Neural cell (in vitro differentiated cells): ENCODE results near the gene TMIGD1. TPM values are rescaled to one million over a fixed set of nuclear protein-coding genes. Genes with fewer than 3 reads are reported as not detected.

Experiments used
- H2AFZ ChIP-seq: fragments of 200-600, 300-800 bp; sonication (generic), shearing (Covaris generic); 2 replicates; pipeline ENCODE4 v1.6.0; 2014; ENCODE audit warnings: low read depth, mild to moderate bottlenecking, antibody characterized with exemption, low read length, moderate library complexity
- H3F3A ChIP-seq: fragments of 200-600 bp; shearing (Covaris generic); 2 replicates; pipeline ENCODE4 v1.6.1; 2016; ENCODE audit warnings: mild to moderate bottlenecking, moderate library complexity, mixed read lengths, antibody characterized with exemption, low read length; ENCODE audit not compliant: insufficient read depth, poor library complexity, severe bottlenecking
- H3K27ac ChIP-seq: fragments of 200-600, 300-800 bp; sonication (generic), shearing (Covaris generic); 2 replicates; pipeline ENCODE4 v1.5.1; 2014; ENCODE audit warnings: mild to moderate bottlenecking, low read length, moderate library complexity
- H3K27me3 ChIP-seq: fragments of 300-800, 200-600 bp; sonication (generic), shearing (Covaris generic); 2 replicates; pipeline ENCODE4 v1.6.0; 2014; ENCODE audit warnings: mild to moderate bottlenecking, low read depth, low read length, moderate library complexity; ENCODE audit not compliant: insufficient read depth
- H3K36me3 ChIP-seq: fragments of 300-800, 200-600 bp; sonication (generic), shearing (Covaris generic); 2 replicates; pipeline ENCODE4 v1.5.1; 2014; ENCODE audit warnings: mild to moderate bottlenecking, antibody characterized with exemption, low read length, moderate library complexity; ENCODE audit not compliant: insufficient read depth
- H3K4me2 ChIP-seq: fragments of 300-800, 200-600 bp; sonication (generic), shearing (Covaris generic); 2 replicates; pipeline ENCODE4 v1.6.0; 2014; ENCODE audit warnings: mild to moderate bottlenecking, low read length
- H3K4me3 ChIP-seq: fragments of 300-800, 200-600 bp; sonication (generic), shearing (Covaris generic); 2 replicates; pipeline ENCODE4 v1.5.1; 2014; ENCODE audit warnings: mild to moderate bottlenecking, low read length, moderate library complexity
- H3K79me2 ChIP-seq: fragments of 200-600 bp; shearing (Covaris generic); replicated peaks from 2 replicates; pipeline ENCODE4 v1.6.0; 2014; ENCODE audit warnings: mild to moderate bottlenecking, low read length, moderate library complexity; ENCODE audit not compliant: insufficient read depth
- H3K9ac ChIP-seq: fragments of 300-800, 200-600 bp; sonication (generic), shearing (Covaris generic); 2 replicates; pipeline ENCODE4 v1.6.1; 2016; ENCODE audit warnings: mild to moderate bottlenecking, low read length, mixed read lengths
- H3K9me2 ChIP-seq: fragments of 200-600 bp; shearing (Covaris generic); 2 replicates; pipeline ENCODE4 v1.6.1; 2016; ENCODE audit warnings: mild to moderate bottlenecking, low read length, mixed read lengths; ENCODE audit not compliant: insufficient read depth
- H3K9me3 ChIP-seq: fragments of 200-600, 300-800 bp; sonication (generic), shearing (Covaris generic); 2 replicates; pipeline ENCODE4 v1.6.1; 2016; ENCODE audit warnings: mild to moderate bottlenecking, mixed run types, low read length, moderate library complexity, mixed read lengths
- H4K20me1 ChIP-seq: fragments of 200-600 bp; shearing (Covaris generic); 2 replicates; pipeline ENCODE4 v1.6.1; 2016; ENCODE audit warnings: mild to moderate bottlenecking, mixed run types; ENCODE audit not compliant: insufficient read depth
- EP300 ChIP-seq: fragments of 450-650 bp; conservative IDR thresholded peaks from 2 replicates; pipeline ENCODE4 v1.6.1; 2014; ENCODE audit warnings: antibody characterized with exemption, mild to moderate bottlenecking, moderate library complexity; ENCODE audit not compliant: poor library complexity, severe bottlenecking
- MXI1 ChIP-seq: fragments of 450-650 bp; conservative IDR thresholded peaks from 2 replicates; pipeline ENCODE4 v1.6.1; 2014; ENCODE audit warnings: antibody characterized with exemption, mild to moderate bottlenecking; ENCODE audit not compliant: poor library complexity, severe bottlenecking
- POLR2AphosphoS5 ChIP-seq: IDR thresholded peaks from 2 replicates; pipeline ENCODE4 v1.6.1; 2012
- RAD21 ChIP-seq: fragments of 450-650 bp; conservative IDR thresholded peaks from 2 replicates; pipeline ENCODE4 v1.6.1; 2014; ENCODE audit warnings: antibody characterized with exemption, mild to moderate bottlenecking, moderate library complexity
- SMC3 ChIP-seq: fragments of 450-650 bp; conservative IDR thresholded peaks from 2 replicates; pipeline ENCODE4 v1.6.1; 2014; ENCODE audit warnings: antibody characterized with exemption, mild to moderate bottlenecking, moderate library complexity; ENCODE audit not compliant: poor library complexity
- TAF1 ChIP-seq: IDR thresholded peaks from 2 replicates; pipeline ENCODE4 v1.6.1; 2012; ENCODE audit warnings: low read depth
- polyA plus RNA-seq: library from polyadenylated mRNA; depleted of rRNA; stranded (reverse); fragments of >200 nt; gene quantifications from 2 replicates; pipeline ENCODE4 v1.2.3, GENCODE V29; 2014
- TF ChIP-seq, protein P1 (sequence below): fragments of 450-650 bp; IDR thresholded peaks from 2 replicates; pipeline ENCODE4 v1.5.1; 2014; ENCODE audit warnings: antibody characterized with exemption, mild to moderate bottlenecking, moderate library complexity; ENCODE audit not compliant: poor library complexity, severe bottlenecking
- TF ChIP-seq, protein P2 (sequence below): IDR thresholded peaks from 2 replicates; pipeline ENCODE4 v1.6.1; 2012; ENCODE audit warnings: borderline replicate concordance

Gene TMIGD1
- polyA plus RNA-seq, 1 donor from 2014 or later: not detected

DNA sequence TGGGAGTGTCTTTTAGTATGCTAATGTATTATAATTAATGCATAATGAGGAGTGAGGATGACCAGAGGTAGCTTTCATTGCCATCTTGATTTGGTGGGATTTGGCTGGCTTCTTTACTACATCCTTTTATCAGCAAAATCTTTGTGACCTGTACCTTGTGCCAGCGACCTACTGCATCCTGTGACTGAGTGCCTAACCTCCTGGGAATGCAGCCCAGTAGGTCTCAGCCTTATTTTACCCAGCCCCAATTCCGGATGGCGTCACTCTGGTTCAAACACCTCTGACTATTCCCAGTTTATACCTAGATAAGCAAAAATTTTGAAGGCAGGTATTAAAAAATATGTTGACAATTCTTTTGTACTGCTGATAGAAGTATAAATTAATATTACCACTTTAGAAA, 31.6 kb downstream of the TMIGD1 start (continued):
- no peak for TF ChIP-seq MXI1
- TF ChIP-seq SMC3: no peak

DNA sequence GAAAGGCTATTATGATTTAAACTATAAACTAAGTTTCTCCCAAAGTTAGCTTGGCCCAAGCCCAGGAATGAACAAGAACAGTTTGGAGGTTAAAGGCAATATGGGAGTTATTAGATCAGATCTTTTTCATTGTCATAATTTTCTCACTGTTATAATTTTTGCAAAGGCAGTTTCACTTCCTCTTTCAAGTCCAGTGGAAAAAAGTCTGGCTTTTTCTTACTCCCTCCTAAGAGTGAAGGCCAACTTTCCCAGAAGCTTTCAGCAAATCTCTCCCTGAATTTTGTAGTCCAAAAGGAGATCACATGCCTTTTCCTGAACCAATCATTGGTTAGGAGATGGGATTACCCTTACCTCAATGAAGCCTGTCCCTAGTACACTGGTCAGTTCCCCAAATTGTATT, 33.0 kb downstream of the TMIGD1 start:
- TF ChIP-seq TAF1 (no peak), POLR2AphosphoS5 (no peak), EP300 (no peak), SMC3 (no peak), RAD21 (no peak), MXI1 (no peak)
- TF ChIP-seq, protein P1, sequence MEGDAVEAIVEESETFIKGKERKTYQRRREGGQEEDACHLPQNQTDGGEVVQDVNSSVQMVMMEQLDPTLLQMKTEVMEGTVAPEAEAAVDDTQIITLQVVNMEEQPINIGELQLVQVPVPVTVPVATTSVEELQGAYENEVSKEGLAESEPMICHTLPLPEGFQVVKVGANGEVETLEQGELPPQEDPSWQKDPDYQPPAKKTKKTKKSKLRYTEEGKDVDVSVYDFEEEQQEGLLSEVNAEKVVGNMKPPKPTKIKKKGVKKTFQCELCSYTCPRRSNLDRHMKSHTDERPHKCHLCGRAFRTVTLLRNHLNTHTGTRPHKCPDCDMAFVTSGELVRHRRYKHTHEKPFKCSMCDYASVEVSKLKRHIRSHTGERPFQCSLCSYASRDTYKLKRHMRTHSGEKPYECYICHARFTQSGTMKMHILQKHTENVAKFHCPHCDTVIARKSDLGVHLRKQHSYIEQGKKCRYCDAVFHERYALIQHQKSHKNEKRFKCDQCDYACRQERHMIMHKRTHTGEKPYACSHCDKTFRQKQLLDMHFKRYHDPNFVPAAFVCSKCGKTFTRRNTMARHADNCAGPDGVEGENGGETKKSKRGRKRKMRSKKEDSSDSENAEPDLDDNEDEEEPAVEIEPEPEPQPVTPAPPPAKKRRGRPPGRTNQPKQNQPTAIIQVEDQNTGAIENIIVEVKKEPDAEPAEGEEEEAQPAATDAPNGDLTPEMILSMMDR: no peak
- TF ChIP-seq, protein P2, sequence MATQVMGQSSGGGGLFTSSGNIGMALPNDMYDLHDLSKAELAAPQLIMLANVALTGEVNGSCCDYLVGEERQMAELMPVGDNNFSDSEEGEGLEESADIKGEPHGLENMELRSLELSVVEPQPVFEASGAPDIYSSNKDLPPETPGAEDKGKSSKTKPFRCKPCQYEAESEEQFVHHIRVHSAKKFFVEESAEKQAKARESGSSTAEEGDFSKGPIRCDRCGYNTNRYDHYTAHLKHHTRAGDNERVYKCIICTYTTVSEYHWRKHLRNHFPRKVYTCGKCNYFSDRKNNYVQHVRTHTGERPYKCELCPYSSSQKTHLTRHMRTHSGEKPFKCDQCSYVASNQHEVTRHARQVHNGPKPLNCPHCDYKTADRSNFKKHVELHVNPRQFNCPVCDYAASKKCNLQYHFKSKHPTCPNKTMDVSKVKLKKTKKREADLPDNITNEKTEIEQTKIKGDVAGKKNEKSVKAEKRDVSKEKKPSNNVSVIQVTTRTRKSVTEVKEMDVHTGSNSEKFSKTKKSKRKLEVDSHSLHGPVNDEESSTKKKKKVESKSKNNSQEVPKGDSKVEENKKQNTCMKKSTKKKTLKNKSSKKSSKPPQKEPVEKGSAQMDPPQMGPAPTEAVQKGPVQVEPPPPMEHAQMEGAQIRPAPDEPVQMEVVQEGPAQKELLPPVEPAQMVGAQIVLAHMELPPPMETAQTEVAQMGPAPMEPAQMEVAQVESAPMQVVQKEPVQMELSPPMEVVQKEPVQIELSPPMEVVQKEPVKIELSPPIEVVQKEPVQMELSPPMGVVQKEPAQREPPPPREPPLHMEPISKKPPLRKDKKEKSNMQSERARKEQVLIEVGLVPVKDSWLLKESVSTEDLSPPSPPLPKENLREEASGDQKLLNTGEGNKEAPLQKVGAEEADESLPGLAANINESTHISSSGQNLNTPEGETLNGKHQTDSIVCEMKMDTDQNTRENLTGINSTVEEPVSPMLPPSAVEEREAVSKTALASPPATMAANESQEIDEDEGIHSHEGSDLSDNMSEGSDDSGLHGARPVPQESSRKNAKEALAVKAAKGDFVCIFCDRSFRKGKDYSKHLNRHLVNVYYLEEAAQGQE: no peak
- H3K27ac ChIP-seq: no peak overlapping the region
- no peaks in the 10 kb centered on the region for H3K9me2 ChIP-seq
- no peaks in the 10 kb centered on the region for H4K20me1 ChIP-seq
- H3K27me3 ChIP-seq: no peaks in the 10 kb centered on the region
- no peaks in the 10 kb centered on the region for H3F3A ChIP-seq
- H3K4me3 ChIP-seq: no peak overlapping the region
- H3K9ac ChIP-seq: no peak overlapping the region
- no peaks in the 10 kb centered on the region for H3K9me3 ChIP-seq
- no peak overlapping the region for H2AFZ ChIP-seq
- H3K79me2 ChIP-seq: no peaks in the 10 kb centered on the region
- H3K4me2 ChIP-seq: no peak overlapping the region
- no peaks in the 10 kb centered on the region for H3K36me3 ChIP-seq

DNA sequence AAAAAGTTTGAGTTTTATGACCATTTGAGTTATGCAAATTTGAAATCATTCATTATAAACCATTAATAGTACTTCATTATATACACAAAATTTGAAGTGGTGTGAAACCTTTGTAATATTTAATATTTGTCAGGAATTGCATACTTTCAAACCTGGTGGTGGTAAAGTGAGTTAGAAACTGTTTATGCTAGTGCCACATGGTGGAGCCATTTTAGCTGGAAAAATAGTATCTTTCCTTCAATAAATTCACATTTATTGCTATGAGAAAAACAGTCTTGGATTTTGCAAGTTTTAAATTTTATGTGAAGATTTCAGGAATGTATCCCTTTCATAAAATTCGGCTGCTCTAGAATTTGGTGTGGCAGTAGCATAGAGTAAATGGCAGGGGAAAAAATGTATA, 34.9 kb downstream of the TMIGD1 start:
- Histone ChIP-seq H3K27me3 (peaks cover 2% of the 10 kb centered on the region), H3K9me2 (no peaks in the 10 kb centered on the region), H3K27ac (no peak overlapping the region), H3K4me2 (no peak overlapping the region), H3K9me3 (no peaks in the 10 kb centered on the region), H3K79me2 (no peaks in the 10 kb centered on the region), H3K9ac (no peak overlapping the region), H4K20me1 (no peaks in the 10 kb centered on the region), H2AFZ (no peak overlapping the region), H3K4me3 (no peak overlapping the region), H3F3A (no peaks in the 10 kb centered on the region), H3K36me3 (no peaks in the 10 kb centered on the region)
- TF ChIP-seq MXI1: no peak
- TF ChIP-seq, protein P1: peak; percentile 53
- TF ChIP-seq SMC3: peak; percentile 47
- peak; percentile 41 for TF ChIP-seq RAD21
- TF ChIP-seq, protein P2: no peak
